Hepatocyte (in vitro differentiated cells): Measurements from ENCODE around the gene EFCAB6. TPM values are rescaled to one million over a fixed set of nuclear protein-coding genes. Genes with fewer than 3 reads are reported as not detected.

Source experiments
- DNase-seq: peaks from one replicate; pipeline ENCODE4 v3.0.0-alpha.2; 2016; ENCODE audit warnings: low spot score
- H2AFZ ChIP-seq: fragments of 200-600 bp; sonication (generic); 2 replicates; pipeline ENCODE4 v1.6.0; 2016; ENCODE audit warnings: antibody characterized with exemption, mild to moderate bottlenecking
- H3K27ac ChIP-seq: fragments of 200-600 bp; sonication (generic); 2 replicates; pipeline ENCODE4 v1.5.1; 2016; ENCODE audit warnings: mild to moderate bottlenecking
- H3K27me3 ChIP-seq: fragments of 200-600 bp; sonication (generic); 2 replicates; pipeline ENCODE4 v1.6.1; 2016
- H3K36me3 ChIP-seq: fragments of 200-600 bp; sonication (generic); replicated peaks from 2 replicates; pipeline ENCODE4 v1.5.1; 2016; ENCODE audit warnings: low read depth; ENCODE audit not compliant: insufficient read depth
- H3K4me1 ChIP-seq: fragments of 200-600 bp; sonication (generic); 2 replicates; pipeline ENCODE4 v1.5.1; 2016; ENCODE audit warnings: mild to moderate bottlenecking, moderate library complexity; ENCODE audit not compliant: insufficient read depth
- H3K4me2 ChIP-seq: fragments of 200-600 bp; sonication (generic); 2 replicates; pipeline ENCODE4 v1.6.0; 2016
- H3K4me3 ChIP-seq: fragments of 200-600 bp; sonication (generic); 2 replicates; pipeline ENCODE4 v1.5.1; 2016; ENCODE audit warnings: mild to moderate bottlenecking
- H3K79me2 ChIP-seq: fragments of 200-600 bp; sonication (generic); 2 replicates; pipeline ENCODE4 v1.6.0; 2017; ENCODE audit warnings: mild to moderate bottlenecking
- H3K9me2 ChIP-seq: fragments of 200-600 bp; sonication (generic); replicated peaks from 2 replicates; pipeline ENCODE4 v1.6.0; 2017; ENCODE audit warnings: mild to moderate bottlenecking; ENCODE audit not compliant: insufficient read depth
- H3K9me3 ChIP-seq: fragments of 200-600 bp; sonication (generic); 2 replicates; pipeline ENCODE4 v1.5.1; 2016; ENCODE audit warnings: low read depth, mild to moderate bottlenecking
- H4K20me1 ChIP-seq: fragments of 200-600 bp; sonication (generic); 2 replicates; pipeline ENCODE4 v1.6.0; 2016; ENCODE audit warnings: mild to moderate bottlenecking; ENCODE audit not compliant: insufficient read depth, poor library complexity, severe bottlenecking
- EZH2 ChIP-seq: fragments of 200-600 bp; sonication (generic); IDR thresholded peaks from 2 replicates; pipeline ENCODE4 v1.6.1; 2016; ENCODE audit warnings: antibody characterized with exemption, mild to moderate bottlenecking, borderline replicate concordance
- EZH2phosphoT487 ChIP-seq: fragments of 200-600 bp; sonication (generic); IDR thresholded peaks from one replicate; pipeline ENCODE4 v1.6.1; 2018; ENCODE audit warnings: antibody characterized with exemption, mild to moderate bottlenecking, low read depth, moderate library complexity; ENCODE audit not compliant: unreplicated experiment, severe bottlenecking
- WGBS: methylation state at CpG from one replicate; pipeline ENCODE4 v1.1.6; 2016; ENCODE audit warnings: low lambda C conversion rate; ENCODE audit errors: missing lambda C conversion rate; 5-methylcytosine and 5-hydroxymethylcytosine counted together
- polyA plus RNA-seq: library from polyadenylated mRNA; unstranded; fragments of >200 nt; fragmentation: Nextera tagmentation; extraction: Ambion mirVana; gene quantifications from 2 replicates; pipeline ENCODE4 v1.2.1, GENCODE V29; 2016
- total RNA-seq: library from RNA; depleted of rRNA; stranded (reverse); fragments of >200 nt; gene quantifications from 2 replicates; pipeline ENCODE4 v1.2.3, GENCODE V29; 2014
- TF ChIP-seq, protein P1 (sequence below): fragments of 200-600 bp; sonication (generic); IDR thresholded peaks from 2 replicates; pipeline ENCODE4 v1.5.1; 2016; ENCODE audit warnings: antibody characterized with exemption, mild to moderate bottlenecking; ENCODE audit not compliant: poor library complexity

EFCAB6 gene
- total and polyA plus RNA-seq, 2 experiments from 2014 or later = 0.59 to 2.1 TPM

- no peak overlapping the region for H3K27ac ChIP-seq
- no peaks in the 10 kb centered on the region for H4K20me1 ChIP-seq
- H3K27me3 ChIP-seq = peaks cover 13% of the 10 kb centered on the region
- H3K4me2 ChIP-seq = no peak overlapping the region
- 85% methylated on average over 11 of the region's 11 CpGs for WGBS
- no peaks in the 10 kb centered on the region for H3K36me3 ChIP-seq
- no peak for TF ChIP-seq EZH2phosphoT487
- TF ChIP-seq, protein P1, sequence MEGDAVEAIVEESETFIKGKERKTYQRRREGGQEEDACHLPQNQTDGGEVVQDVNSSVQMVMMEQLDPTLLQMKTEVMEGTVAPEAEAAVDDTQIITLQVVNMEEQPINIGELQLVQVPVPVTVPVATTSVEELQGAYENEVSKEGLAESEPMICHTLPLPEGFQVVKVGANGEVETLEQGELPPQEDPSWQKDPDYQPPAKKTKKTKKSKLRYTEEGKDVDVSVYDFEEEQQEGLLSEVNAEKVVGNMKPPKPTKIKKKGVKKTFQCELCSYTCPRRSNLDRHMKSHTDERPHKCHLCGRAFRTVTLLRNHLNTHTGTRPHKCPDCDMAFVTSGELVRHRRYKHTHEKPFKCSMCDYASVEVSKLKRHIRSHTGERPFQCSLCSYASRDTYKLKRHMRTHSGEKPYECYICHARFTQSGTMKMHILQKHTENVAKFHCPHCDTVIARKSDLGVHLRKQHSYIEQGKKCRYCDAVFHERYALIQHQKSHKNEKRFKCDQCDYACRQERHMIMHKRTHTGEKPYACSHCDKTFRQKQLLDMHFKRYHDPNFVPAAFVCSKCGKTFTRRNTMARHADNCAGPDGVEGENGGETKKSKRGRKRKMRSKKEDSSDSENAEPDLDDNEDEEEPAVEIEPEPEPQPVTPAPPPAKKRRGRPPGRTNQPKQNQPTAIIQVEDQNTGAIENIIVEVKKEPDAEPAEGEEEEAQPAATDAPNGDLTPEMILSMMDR = no peak
- TF ChIP-seq EZH2 = no peak
- no peaks in the 10 kb centered on the region for H3K9me3 ChIP-seq
- no peak for DNase-seq
- H2AFZ ChIP-seq = no peak overlapping the region
- peaks cover 3% of the 10 kb centered on the region for H3K4me1 ChIP-seq
- no peak overlapping the region for H3K4me3 ChIP-seq
- H3K79me2 ChIP-seq = no peaks in the 10 kb centered on the region
- H3K9me2 ChIP-seq = no peaks in the 10 kb centered on the region
Observed at GRCh38 chr22:43858156-43858895, 46.2 kb upstream of the EFCAB6 start.

- TF ChIP-seq EZH2phosphoT487 = no peak
- TF ChIP-seq EZH2 = no peak
- TF ChIP-seq, protein P1 = no peak
- Histone ChIP-seq H3K9me3 (no peaks in the 10 kb centered on the region), H3K36me3 (no peaks in the 10 kb centered on the region), H4K20me1 (no peaks in the 10 kb centered on the region), H3K79me2 (no peaks in the 10 kb centered on the region), H3K27me3 (peaks cover 6% of the 10 kb centered on the region), H3K27ac (no peak overlapping the region), H3K4me2 (no peak overlapping the region), H2AFZ (no peak overlapping the region), H3K9me2 (no peaks in the 10 kb centered on the region), H3K4me3 (no peak overlapping the region), H3K4me1 (peaks cover 3% of the 10 kb centered on the region)
- DNase-seq = no peak
Observed at GRCh38 chr22:43857367-43857766, 45.3 kb upstream of the EFCAB6 start.

GRCh38 chr22:43855431-43855830, 43.3 kb upstream of the EFCAB6 start:
- H3K27me3 ChIP-seq = no peaks in the 10 kb centered on the region
- no peaks in the 10 kb centered on the region for H3K4me1 ChIP-seq
- H3K4me3 ChIP-seq = no peak overlapping the region
- H3K27ac ChIP-seq = no peak overlapping the region
- no peak for TF ChIP-seq EZH2phosphoT487
- no peak for TF ChIP-seq EZH2
- TF ChIP-seq, protein P1 = no peak
- H3K9me2 ChIP-seq = no peaks in the 10 kb centered on the region
- no peaks in the 10 kb centered on the region for H3K79me2 ChIP-seq
- H3K9me3 ChIP-seq = no peaks in the 10 kb centered on the region
- 84% methylated on average over 4 of the region's 4 CpGs for WGBS
- no peak overlapping the region for H3K4me2 ChIP-seq
- no peaks in the 10 kb centered on the region for H4K20me1 ChIP-seq
- no peak for DNase-seq
- H2AFZ ChIP-seq = no peak overlapping the region
- H3K36me3 ChIP-seq = no peaks in the 10 kb centered on the region
